Measurements from ENCODE around the gene ADGRF1. TPM values are rescaled to one million over a fixed set of nuclear protein-coding genes. Genes with fewer than 3 reads are reported as not detected.

Gene ADGRF1
- total RNA-seq, 4 donors from 2014 or later: not detected

GRCh38 chr6:46969206-46969605 lies 72.9 kb downstream of the ADGRF1 start:
- 37 to 38% methylated on average over 1 of the region's 1 CpG for WGBS, 2 donors
- no peak overlapping the region for H3K27ac ChIP-seq

DNA sequence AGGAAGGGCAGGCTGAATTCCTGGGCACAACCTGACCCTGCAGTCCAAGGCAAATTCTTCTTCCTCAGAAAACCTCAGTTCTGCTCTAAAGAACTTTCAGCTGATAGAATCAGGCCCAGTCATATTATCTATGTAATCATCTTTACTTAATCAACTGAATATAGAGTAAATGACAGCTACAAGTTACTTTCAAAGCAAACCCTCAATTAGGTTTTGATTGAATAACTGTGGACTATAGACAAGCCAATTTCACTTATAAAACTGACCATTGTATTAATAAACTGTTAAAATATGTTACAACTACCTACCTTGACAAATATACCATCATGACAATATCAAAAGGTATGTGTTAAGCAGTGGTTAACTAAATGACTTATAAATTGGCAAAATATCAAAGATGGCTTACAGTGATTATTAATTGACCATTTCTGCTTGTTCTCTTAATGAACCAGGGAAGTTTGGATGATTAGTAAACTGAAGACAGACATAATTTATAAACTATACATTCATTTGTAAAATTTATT lies 74.2 kb downstream of the ADGRF1 start:
- Histone ChIP-seq H3K9me3 (no peaks in the 10 kb centered on the region), H3K27ac (no peak overlapping the region), H3K4me1 (peaks cover 0 to 5% (median 0%) of the 10 kb centered on the region in 4 donors), H3K36me3 (no peaks in the 10 kb centered on the region), H3K4me3 (no peak overlapping the region), H3K27me3 (no peaks in the 10 kb centered on the region)
- TF ChIP-seq POLR2A (IDR thresholded peaks at IDR 0.05) (no peak), EP300 (IDR thresholded peaks at IDR 0.05) (no peak)
- TF ChIP-seq, protein P1, sequence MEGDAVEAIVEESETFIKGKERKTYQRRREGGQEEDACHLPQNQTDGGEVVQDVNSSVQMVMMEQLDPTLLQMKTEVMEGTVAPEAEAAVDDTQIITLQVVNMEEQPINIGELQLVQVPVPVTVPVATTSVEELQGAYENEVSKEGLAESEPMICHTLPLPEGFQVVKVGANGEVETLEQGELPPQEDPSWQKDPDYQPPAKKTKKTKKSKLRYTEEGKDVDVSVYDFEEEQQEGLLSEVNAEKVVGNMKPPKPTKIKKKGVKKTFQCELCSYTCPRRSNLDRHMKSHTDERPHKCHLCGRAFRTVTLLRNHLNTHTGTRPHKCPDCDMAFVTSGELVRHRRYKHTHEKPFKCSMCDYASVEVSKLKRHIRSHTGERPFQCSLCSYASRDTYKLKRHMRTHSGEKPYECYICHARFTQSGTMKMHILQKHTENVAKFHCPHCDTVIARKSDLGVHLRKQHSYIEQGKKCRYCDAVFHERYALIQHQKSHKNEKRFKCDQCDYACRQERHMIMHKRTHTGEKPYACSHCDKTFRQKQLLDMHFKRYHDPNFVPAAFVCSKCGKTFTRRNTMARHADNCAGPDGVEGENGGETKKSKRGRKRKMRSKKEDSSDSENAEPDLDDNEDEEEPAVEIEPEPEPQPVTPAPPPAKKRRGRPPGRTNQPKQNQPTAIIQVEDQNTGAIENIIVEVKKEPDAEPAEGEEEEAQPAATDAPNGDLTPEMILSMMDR (IDR thresholded peaks at IDR 0.05): no peak
- DNase-seq (ENCODE audit: low spot score in 2 of 2): no peak

More at GRCh38 chr6:46969206-46969605, 72.9 kb downstream of the ADGRF1 start:
- no peaks in the 10 kb centered on the region for H3K27me3 ChIP-seq
- H3K4me1 ChIP-seq: no peaks in the 10 kb centered on the region
- TF ChIP-seq, protein P1 (IDR thresholded peaks at IDR 0.05): no peak
- TF ChIP-seq EP300 (IDR thresholded peaks at IDR 0.05) (no peak), POLR2A (IDR thresholded peaks at IDR 0.05) (no peak)
- H3K9me3 ChIP-seq: no peaks in the 10 kb centered on the region
- no peak for DNase-seq (ENCODE audit: low spot score in 2 of 2)
- no peaks in the 10 kb centered on the region for H3K36me3 ChIP-seq
- no peak overlapping the region for H3K4me3 ChIP-seq

DNA sequence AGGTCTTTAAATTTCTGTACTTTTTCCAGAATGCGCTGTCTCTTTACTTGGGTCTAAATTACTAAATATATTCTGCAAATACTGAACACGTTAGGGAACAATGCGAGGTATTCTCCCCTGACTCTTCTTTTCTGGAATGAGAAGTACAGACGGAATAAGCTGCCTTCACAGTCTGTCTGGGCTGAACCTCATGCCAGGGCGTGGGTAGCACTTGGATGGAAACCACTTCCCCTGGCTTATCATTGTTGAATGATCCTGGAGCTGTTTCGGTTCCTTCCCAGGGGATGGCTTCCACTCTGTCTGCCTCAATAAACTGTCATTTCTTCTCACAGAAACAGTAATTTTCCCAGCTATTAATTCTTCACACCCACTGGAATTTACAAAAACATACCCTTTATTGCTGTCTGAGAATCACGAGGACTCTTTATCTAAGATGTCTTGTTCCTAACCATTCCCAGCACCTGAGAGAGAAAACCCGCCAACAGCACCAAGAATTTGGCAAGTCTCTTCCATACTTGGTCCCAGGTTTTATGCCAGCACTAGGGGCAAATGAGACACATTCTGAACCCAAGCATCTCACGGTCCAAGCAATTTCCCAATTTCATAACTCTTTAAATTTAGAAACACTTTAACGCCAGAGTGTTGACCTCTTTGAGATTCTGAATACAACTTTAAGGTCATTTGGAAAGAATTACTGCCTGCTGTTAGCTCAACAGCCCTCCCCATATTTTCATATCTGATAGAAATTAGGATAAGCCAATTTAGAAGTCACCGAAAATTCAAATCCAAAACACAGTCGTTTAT lies 77.2 kb downstream of the ADGRF1 start:
- Histone ChIP-seq H3K9me3 (no peaks in the 10 kb centered on the region), H3K36me3 (no peaks in the 10 kb centered on the region), H3K27ac (no peak overlapping the region), H3K4me1 (peaks cover 0 to 5% (median 0%) of the 10 kb centered on the region in 4 donors), H3K27me3 (no peaks in the 10 kb centered on the region), H3K4me3 (no peak overlapping the region)
- 60 to 61% methylated on average over 12 of the region's 12 CpGs for WGBS, 2 donors
- no peak for DNase-seq (ENCODE audit: low spot score in 2 of 2)
- TF ChIP-seq EP300 (IDR thresholded peaks at IDR 0.05) (no peak), POLR2A (IDR thresholded peaks at IDR 0.05) (no peak)
- TF ChIP-seq, protein P1 (IDR thresholded peaks at IDR 0.05): no peak

DNA sequence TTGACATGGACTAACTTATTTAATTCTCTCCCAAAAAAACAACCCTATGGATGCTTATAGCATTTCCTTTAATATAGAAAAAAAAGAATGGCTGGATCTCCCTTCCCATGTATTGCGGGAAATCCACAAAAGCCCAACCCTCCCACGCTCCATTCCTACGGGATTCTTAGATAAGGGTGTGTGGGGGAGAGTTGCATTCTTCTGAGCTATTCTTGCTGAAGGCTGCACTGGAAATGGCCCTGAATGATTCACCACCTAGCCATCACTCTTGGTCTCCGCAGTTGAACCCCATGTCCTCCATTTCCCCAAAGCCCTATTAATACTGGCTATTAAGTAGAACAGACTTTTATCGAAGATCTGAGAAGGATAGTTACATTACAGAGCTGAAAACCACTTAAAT lies 78.5 kb downstream of the ADGRF1 start:
- no peak overlapping the region for H3K27ac ChIP-seq
- no peak for DNase-seq (ENCODE audit: low spot score in 2 of 2)
- H3K36me3 ChIP-seq: no peaks in the 10 kb centered on the region
- TF ChIP-seq POLR2A (IDR thresholded peaks at IDR 0.05) (no peak), EP300 (IDR thresholded peaks at IDR 0.05) (no peak)
- TF ChIP-seq, protein P1 (IDR thresholded peaks at IDR 0.05): no peak
- H3K9me3 ChIP-seq: no peaks in the 10 kb centered on the region
- no peaks in the 10 kb centered on the region for H3K27me3 ChIP-seq
- peaks cover 0 to 5% (median 0%) of the 10 kb centered on the region in 4 donors for H3K4me1 ChIP-seq
- 39 to 47% methylated on average over 5 of the region's 5 CpGs for WGBS, 2 donors
- H3K4me3 ChIP-seq: no peak overlapping the region

- no peak overlapping the region for H3K4me3 ChIP-seq
- H3K36me3 ChIP-seq: no peaks in the 10 kb centered on the region
- DNase-seq (ENCODE audit: low spot score in 2 of 2): no peak
- H3K4me1 ChIP-seq: peaks cover 0 to 5% (median 0%) of the 10 kb centered on the region in 4 donors
- no peaks in the 10 kb centered on the region for H3K9me3 ChIP-seq
- TF ChIP-seq EP300 (IDR thresholded peaks at IDR 0.05): no peak
- TF ChIP-seq, protein P1 (IDR thresholded peaks at IDR 0.05): no peak
- TF ChIP-seq POLR2A (IDR thresholded peaks at IDR 0.05): no peak
- no peak overlapping the region for H3K27ac ChIP-seq
- H3K27me3 ChIP-seq: no peaks in the 10 kb centered on the region
Measured at GRCh38 chr6:46963039-46963438, 79.1 kb downstream of the ADGRF1 start.

Data from tibial nerve (tissue), 4 donors.